GM23338 (cell line): ENCODE measurements around the gene ETV5. TPM values are rescaled to one million over a fixed set of nuclear protein-coding genes. Genes with fewer than 3 reads are reported as not detected.

Source experiments
- ATAC-seq: fragments of 200-7000 bp; cut with Tn5 transposase; 3 replicates; pipeline ENCODE4 v1.9.1; 2020
- DNase-seq: peaks from one replicate; pipeline ENCODE4 v3.0.0-alpha.2; 2015; ENCODE audit warnings: low spot score
- H2AFZ ChIP-seq: fragments of 200-600 bp; sonication (generic); 2 replicates; pipeline ENCODE4 v1.8.0; 2016; ENCODE audit warnings: antibody characterized with exemption, mild to moderate bottlenecking, moderate library complexity
- H3F3A ChIP-seq: fragments of 200-600 bp; sonication (generic); replicated peaks from 2 replicates; pipeline ENCODE4 v1.8.0; 2017; ENCODE audit warnings: antibody characterized with exemption, mixed run types, low read depth
- H3K27ac ChIP-seq: fragments of 200-600 bp; sonication (generic); 2 replicates; pipeline ENCODE4 v1.6.1; 2016; ENCODE audit warnings: low read depth
- H3K27me3 ChIP-seq: fragments of 200-600 bp; sonication (generic); 2 replicates; pipeline ENCODE4 v1.8.0; 2016; ENCODE audit warnings: mild to moderate bottlenecking, mixed run types, moderate library complexity; ENCODE audit not compliant: insufficient read depth
- H3K36me3 ChIP-seq: fragments of 200-600 bp; sonication (generic); 2 replicates; pipeline ENCODE4 v1.8.0; 2016; ENCODE audit warnings: mild to moderate bottlenecking; ENCODE audit not compliant: insufficient read depth
- H3K4me1 ChIP-seq: fragments of 200-600 bp; sonication (generic); 2 replicates; pipeline ENCODE4 v1.8.0; 2016; ENCODE audit warnings: mild to moderate bottlenecking, moderate library complexity; ENCODE audit not compliant: insufficient read depth
- H3K4me2 ChIP-seq: fragments of 200-600 bp; sonication (generic); 2 replicates; pipeline ENCODE4 v1.7.1; 2017; ENCODE audit warnings: mixed run types
- H3K4me3 ChIP-seq: fragments of 200-600 bp; sonication (generic); 2 replicates; pipeline ENCODE4 v1.6.1; 2016; ENCODE audit warnings: mixed run types
- H3K79me2 ChIP-seq: fragments of 200-600 bp; sonication (generic); replicated peaks from 2 replicates; pipeline ENCODE4 v1.8.0; 2017; ENCODE audit warnings: mild to moderate bottlenecking; ENCODE audit not compliant: insufficient read depth
- H3K9me2 ChIP-seq: fragments of 200-600 bp; sonication (generic); 2 replicates; pipeline ENCODE4 v1.8.0; 2017; ENCODE audit not compliant: insufficient read depth
- H4K20me1 ChIP-seq: fragments of 200-600 bp; sonication (generic); replicated peaks from 2 replicates; pipeline ENCODE4 v1.8.0; 2017; ENCODE audit warnings: mild to moderate bottlenecking; ENCODE audit not compliant: insufficient read depth
- H3K27ac Mint-ChIP-seq: 2 replicates; pipeline ENCODE4 v1.8.0; 2020; ENCODE audit warnings: inconsistent platforms, mild to moderate bottlenecking, moderate library complexity, mixed read lengths
- H3K27me3 Mint-ChIP-seq: 3 replicates; pipeline ENCODE4 v1.8.0; 2022; ENCODE audit warnings: low read depth, mild to moderate bottlenecking, moderate library complexity, mixed read lengths, inconsistent platforms; ENCODE audit not compliant: insufficient read depth, poor library complexity
- H3K36me3 Mint-ChIP-seq: 3 replicates; pipeline ENCODE4 v1.8.0; 2021; ENCODE audit warnings: low read depth, mild to moderate bottlenecking, inconsistent platforms, moderate library complexity, mixed read lengths
- H3K4me1 Mint-ChIP-seq: 3 replicates; pipeline ENCODE4 v1.8.0; 2020; ENCODE audit warnings: mild to moderate bottlenecking, inconsistent platforms, mixed read lengths
- H3K4me3 Mint-ChIP-seq: 3 replicates; pipeline ENCODE4 v1.8.0; 2021; ENCODE audit warnings: moderate library complexity, mild to moderate bottlenecking, inconsistent platforms, mixed read lengths
- H3K9me3 Mint-ChIP-seq: 3 replicates; pipeline ENCODE4 v1.8.0; 2020; ENCODE audit warnings: moderate library complexity, mild to moderate bottlenecking, inconsistent platforms, mixed read lengths
- CREB1 ChIP-seq: fragments of 250-450 bp; sonication (Bioruptor Pico); IDR thresholded peaks from 2 replicates; pipeline ENCODE4 v1.5.0; 2020; ENCODE audit warnings: low read depth, mild to moderate bottlenecking, moderate library complexity
- EZH2phosphoT487 ChIP-seq: fragments of 200-600 bp; sonication (generic); IDR thresholded peaks from one replicate; pipeline ENCODE4 v1.8.1; 2018; ENCODE audit warnings: antibody characterized with exemption; ENCODE audit not compliant: unreplicated experiment
- NANOG ChIP-seq: IDR thresholded peaks from 2 replicates; pipeline ENCODE4 v1.6.1; 2016; ENCODE audit warnings: antibody characterized with exemption, borderline replicate concordance
- STAT1 ChIP-seq: IDR thresholded peaks from one replicate; pipeline ENCODE4 v1.6.1; 2016; ENCODE audit warnings: antibody characterized with exemption; ENCODE audit not compliant: unreplicated experiment
- ZNF114 ChIP-seq: fragments of 250-450 bp; sonication (Bioruptor Pico); IDR thresholded peaks from 2 replicates; pipeline ENCODE4 v1.5.0; 2020; ENCODE audit warnings: mild to moderate bottlenecking, moderate library complexity
- polyA plus RNA-seq: library from polyadenylated mRNA; unstranded; fragments of >200 nt; fragmentation: Nextera tagmentation; extraction: Ambion mirVana; gene quantifications from 2 replicates; pipeline ENCODE4 v1.2.1, GENCODE V29; 2016
- total RNA-seq: library from RNA; depleted of rRNA; stranded (reverse); fragments of >200 nt; shearing (Covaris generic); gene quantifications from 2 replicates; pipeline ENCODE4 v1.2.3, GENCODE V29; 2014
- TF ChIP-seq, protein P1 (sequence below): fragments of 250-450 bp; sonication (Bioruptor Pico); IDR thresholded peaks from 2 replicates; pipeline ENCODE4 v1.5.0; 2020; ENCODE audit warnings: mild to moderate bottlenecking, moderate library complexity

ETV5 gene
- total and polyA plus RNA-seq, 2 experiments from 2014 or later, result 33.5 to 57.1 TPM

DNA sequence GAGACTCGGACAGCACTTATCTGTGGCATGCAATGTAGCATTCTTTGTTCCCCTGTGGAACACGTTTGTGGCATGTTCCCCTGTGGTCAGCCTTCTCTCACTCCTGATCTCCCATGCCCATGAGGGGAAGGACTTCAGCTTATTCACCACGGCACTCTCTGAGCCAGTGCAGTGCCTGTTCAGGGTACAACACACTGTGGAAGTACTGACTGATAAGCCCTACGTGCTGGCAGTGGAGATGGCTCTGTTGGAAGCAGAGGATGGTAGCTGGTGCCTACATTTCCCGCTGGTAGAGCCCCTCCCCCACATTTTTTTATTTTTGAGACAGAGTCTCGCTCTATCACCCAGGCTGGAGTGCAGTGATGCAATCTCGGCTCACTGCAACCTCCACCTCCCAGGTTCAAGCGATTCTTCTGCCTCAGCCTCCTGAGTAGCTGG lies 43.5 kb upstream of the ETV5 start (continued):
- TF ChIP-seq, protein P1, sequence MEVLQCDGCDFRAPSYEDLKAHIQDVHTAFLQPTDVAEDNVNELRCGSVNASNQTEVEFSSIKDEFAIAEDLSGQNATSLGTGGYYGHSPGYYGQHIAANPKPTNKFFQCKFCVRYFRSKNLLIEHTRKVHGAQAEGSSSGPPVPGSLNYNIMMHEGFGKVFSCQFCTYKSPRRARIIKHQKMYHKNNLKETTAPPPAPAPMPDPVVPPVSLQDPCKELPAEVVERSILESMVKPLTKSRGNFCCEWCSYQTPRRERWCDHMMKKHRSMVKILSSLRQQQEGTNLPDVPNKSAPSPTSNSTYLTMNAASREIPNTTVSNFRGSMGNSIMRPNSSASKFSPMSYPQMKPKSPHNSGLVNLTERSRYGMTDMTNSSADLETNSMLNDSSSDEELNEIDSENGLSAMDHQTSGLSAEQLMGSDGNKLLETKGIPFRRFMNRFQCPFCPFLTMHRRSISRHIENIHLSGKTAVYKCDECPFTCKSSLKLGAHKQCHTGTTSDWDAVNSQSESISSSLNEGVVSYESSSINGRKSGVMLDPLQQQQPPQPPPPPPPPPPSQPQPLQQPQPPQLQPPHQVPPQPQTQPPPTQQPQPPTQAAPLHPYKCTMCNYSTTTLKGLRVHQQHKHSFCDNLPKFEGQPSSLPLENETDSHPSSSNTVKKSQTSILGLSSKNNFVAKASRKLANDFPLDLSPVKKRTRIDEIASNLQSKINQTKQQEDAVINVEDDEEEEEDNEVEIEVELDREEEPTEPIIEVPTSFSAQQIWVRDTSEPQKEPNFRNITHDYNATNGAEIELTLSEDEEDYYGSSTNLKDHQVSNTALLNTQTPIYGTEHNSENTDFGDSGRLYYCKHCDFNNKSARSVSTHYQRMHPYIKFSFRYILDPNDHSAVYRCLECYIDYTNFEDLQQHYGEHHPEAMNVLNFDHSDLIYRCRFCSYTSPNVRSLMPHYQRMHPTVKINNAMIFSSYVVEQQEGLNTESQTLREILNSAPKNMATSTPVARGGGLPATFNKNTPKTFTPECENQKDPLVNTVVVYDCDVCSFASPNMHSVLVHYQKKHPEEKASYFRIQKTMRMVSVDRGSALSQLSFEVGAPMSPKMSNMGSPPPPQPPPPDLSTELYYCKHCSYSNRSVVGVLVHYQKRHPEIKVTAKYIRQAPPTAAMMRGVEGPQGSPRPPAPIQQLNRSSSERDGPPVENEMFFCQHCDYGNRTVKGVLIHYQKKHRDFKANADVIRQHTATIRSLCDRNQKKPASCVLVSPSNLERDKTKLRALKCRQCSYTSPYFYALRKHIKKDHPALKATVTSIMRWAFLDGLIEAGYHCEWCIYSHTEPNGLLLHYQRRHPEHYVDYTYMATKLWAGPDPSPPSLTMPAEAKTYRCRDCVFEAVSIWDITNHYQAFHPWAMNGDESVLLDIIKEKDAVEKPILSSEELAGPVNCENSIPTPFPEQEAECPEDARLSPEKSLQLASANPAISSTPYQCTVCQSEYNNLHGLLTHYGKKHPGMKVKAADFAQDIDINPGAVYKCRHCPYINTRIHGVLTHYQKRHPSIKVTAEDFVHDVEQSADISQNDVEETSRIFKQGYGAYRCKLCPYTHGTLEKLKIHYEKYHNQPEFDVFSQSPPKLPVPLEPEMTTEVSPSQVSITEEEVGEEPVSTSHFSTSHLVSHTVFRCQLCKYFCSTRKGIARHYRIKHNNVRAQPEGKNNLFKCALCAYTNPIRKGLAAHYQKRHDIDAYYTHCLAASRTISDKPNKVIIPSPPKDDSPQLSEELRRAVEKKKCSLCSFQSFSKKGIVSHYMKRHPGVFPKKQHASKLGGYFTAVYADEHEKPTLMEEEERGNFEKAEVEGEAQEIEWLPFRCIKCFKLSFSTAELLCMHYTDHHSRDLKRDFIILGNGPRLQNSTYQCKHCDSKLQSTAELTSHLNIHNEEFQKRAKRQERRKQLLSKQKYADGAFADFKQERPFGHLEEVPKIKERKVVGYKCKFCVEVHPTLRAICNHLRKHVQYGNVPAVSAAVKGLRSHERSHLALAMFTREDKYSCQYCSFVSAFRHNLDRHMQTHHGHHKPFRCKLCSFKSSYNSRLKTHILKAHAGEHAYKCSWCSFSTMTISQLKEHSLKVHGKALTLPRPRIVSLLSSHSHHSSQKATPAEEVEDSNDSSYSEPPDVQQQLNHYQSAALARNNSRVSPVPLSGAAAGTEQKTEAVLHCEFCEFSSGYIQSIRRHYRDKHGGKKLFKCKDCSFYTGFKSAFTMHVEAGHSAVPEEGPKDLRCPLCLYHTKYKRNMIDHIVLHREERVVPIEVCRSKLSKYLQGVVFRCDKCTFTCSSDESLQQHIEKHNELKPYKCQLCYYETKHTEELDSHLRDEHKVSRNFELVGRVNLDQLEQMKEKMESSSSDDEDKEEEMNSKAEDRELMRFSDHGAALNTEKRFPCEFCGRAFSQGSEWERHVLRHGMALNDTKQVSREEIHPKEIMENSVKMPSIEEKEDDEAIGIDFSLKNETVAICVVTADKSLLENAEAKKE (CRISPR knock-in tag), result no peak
- TF ChIP-seq STAT1 (no peak), NANOG (no peak)

DNA sequence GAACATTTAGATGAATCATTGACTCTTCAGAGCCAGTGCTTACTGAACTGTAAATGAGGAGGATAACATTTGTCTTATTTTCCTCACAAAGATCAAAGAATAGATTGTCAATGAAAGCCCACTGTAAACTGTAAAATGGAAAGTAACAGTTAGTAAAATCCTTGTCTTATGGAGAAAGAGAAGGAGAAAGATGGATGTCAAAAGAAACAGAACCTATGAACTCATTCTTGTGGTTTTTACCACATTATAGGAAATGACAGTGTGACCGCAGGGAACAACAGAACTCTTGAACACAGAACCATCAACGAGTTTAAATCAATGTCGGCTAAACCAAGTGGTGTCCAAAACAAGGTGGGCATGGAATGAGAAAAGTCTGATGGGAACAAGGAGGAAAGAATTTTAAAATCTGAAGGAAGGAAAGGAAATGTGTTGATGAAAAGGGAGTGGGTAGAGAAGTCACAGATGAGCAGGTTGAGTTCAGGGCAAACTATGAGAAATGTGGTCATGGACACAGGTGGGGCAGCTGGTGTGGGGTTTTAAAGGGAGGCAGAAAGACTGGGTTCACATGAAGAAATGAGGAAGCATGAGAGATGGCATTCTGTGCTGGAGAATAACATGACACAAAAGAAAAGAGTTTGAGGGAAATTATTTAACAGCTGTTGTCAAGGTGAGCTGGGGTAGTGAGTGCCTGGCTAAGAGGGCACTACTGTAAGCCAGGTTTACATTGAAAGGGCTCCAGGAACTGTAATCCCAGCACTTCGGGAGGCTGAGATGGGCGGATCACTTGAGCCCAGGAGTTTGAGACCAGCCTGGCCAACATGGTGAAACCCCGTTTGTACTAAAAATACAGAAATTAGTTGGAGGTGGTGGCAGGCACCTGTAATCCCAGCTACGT lies 42.4 kb upstream of the ETV5 start:
- ATAC-seq, result no peak
- TF ChIP-seq EZH2phosphoT487 (no peak), ZNF114 (CRISPR knock-in tag) (no peak), CREB1 (no peak), NANOG (no peak)
- TF ChIP-seq, protein P1 (CRISPR knock-in tag), result no peak

More for the DNA sequence above, 42.4 kb upstream of the ETV5 start:
- Mint-ChIP-seq H3K27ac (no peak overlapping the region), H3K36me3 (no peaks in the 10 kb centered on the region), H3K4me3 (no peak overlapping the region), H3K9me3 (no peaks in the 10 kb centered on the region), H3K4me1 (peaks cover 10% of the 10 kb centered on the region; the same call in 2 of the 3 replicates), H3K27me3 (peaks cover 8% of the 10 kb centered on the region)
- Histone ChIP-seq H3K4me1 (no peaks in the 10 kb centered on the region), H3K9me2 (no peaks in the 10 kb centered on the region), H2AFZ (no peak overlapping the region), H3K27ac (no peak overlapping the region), H3K27me3 (no peaks in the 10 kb centered on the region), H4K20me1 (no peaks in the 10 kb centered on the region), H3K36me3 (no peaks in the 10 kb centered on the region), H3K4me3 (no peak overlapping the region), H3K79me2 (no peaks in the 10 kb centered on the region), H3F3A (no peaks in the 10 kb centered on the region), H3K4me2 (no peak overlapping the region)
- no peak for DNase-seq
